ENCODE measurements around the gene HCN2. TPM values are rescaled to one million over a fixed set of nuclear protein-coding genes. Genes with fewer than 3 reads are reported as not detected.
"Not testable (repeated sequence)": the region's sequence is repeated elsewhere in the genome, so short reads cannot be mapped to it uniquely, and the experiment has no call there.

The HCN2 gene
- total RNA-seq, 2 experiments from 2014 or later, result 0.18 TPM

GRCh38 chr19:622666-623065, 33.0 kb downstream of the HCN2 start:
- intact Hi-C loops (cut with micrococcal nuclease), result no loop called here
- TF ChIP-seq CTCF (IDR thresholded peaks at IDR 0.05), result no peak
- ATAC-seq (no peak), DNase-seq (no peak)
- Mint-ChIP-seq H3K27me3 (no peaks in the 10 kb centered on the region), H3K4me3 (no peak overlapping the region), H3K9me3 (no peaks in the 10 kb centered on the region), H3K27ac (no peak overlapping the region), H3K36me3 (ENCODE audit: low read depth) (peaks cover 21% of the 10 kb centered on the region), H3K4me1 (ENCODE audit: low read depth) (peaks cover 2% of the 10 kb centered on the region)
- ChIA-PET CTCF (no interaction called here), POLR2A (interaction anchor here (1.8 kb wide), 1 partner anchor 12 kb away, joined by 4 read pairs; no protein-coding TSS in a partner anchor)

- ChIA-PET CTCF (no interaction called here), POLR2A (no interaction called here)
- ATAC-seq (no peak), DNase-seq (no peak)
- intact Hi-C loops (cut with micrococcal nuclease), result no loop called here
- no peaks in the 10 kb centered on the region for H3K27me3 Mint-ChIP-seq
- no peak for TF ChIP-seq CTCF (IDR thresholded peaks at IDR 0.05)
- H3K27ac Mint-ChIP-seq, result no peak overlapping the region
- H3K9me3 Mint-ChIP-seq, result no peaks in the 10 kb centered on the region
- H3K4me3 Mint-ChIP-seq, result no peak overlapping the region
- H3K4me1 Mint-ChIP-seq (ENCODE audit: low read depth), result peaks cover 2% of the 10 kb centered on the region
- H3K36me3 Mint-ChIP-seq (ENCODE audit: low read depth), result peaks cover 20% of the 10 kb centered on the region
These were observed 33.7 kb downstream of the HCN2 start for GRCh38 chr19:623175-623916.

GRCh38 chr19:623974-624373, 34.3 kb downstream of the HCN2 start:
- Mint-ChIP-seq H3K4me1 (ENCODE audit: low read depth) (peaks cover 4% of the 10 kb centered on the region), H3K9me3 (no peaks in the 10 kb centered on the region), H3K27me3 (no peaks in the 10 kb centered on the region), H3K4me3 (no peak overlapping the region), H3K27ac (no peak overlapping the region), H3K36me3 (ENCODE audit: low read depth) (peaks cover 22% of the 10 kb centered on the region)
- POLR2A ChIA-PET, result no interaction called here
- ATAC-seq (no peak), DNase-seq (no peak)
- intact Hi-C loops (cut with micrococcal nuclease), result no loop called here
- CTCF ChIA-PET, result no interaction called here
- no peak for TF ChIP-seq CTCF (IDR thresholded peaks at IDR 0.05)

GRCh38 chr19:624433-625109, 34.9 kb downstream of the HCN2 start:
- peaks cover 23% of the 10 kb centered on the region for H3K36me3 Mint-ChIP-seq (ENCODE audit: low read depth)
- H3K4me3 Mint-ChIP-seq, result no peak overlapping the region
- TF ChIP-seq CTCF (IDR thresholded peaks at IDR 0.05), result no peak
- DNase-seq, result no peak
- no peaks in the 10 kb centered on the region for H3K27me3 Mint-ChIP-seq
- CTCF ChIA-PET, result interaction anchor here (1.2 kb wide), 1 partner anchor 9 kb away, joined by 3 read pairs; no protein-coding TSS in a partner anchor
- ATAC-seq, result no peak
- H3K9me3 Mint-ChIP-seq, result no peaks in the 10 kb centered on the region
- intact Hi-C loops (cut with micrococcal nuclease), result no loop called here
- POLR2A ChIA-PET, result interaction anchor here (1.4 to 1.6 kb wide), 2 partner anchors 12 to 37 kb away, joined by 4 to 5 read pairs; no protein-coding TSS in a partner anchor
- H3K4me1 Mint-ChIP-seq (ENCODE audit: low read depth), result peaks cover 6% of the 10 kb centered on the region
- no peak overlapping the region for H3K27ac Mint-ChIP-seq

GRCh38 chr19:625257-625656, 35.6 kb downstream of the HCN2 start:
- CTCF ChIA-PET, result interaction anchor here (0.6 to 1.2 kb wide), 3 partner anchors 8 to 254 kb away, joined by 3 read pairs; no protein-coding TSS in a partner anchor
- Mint-ChIP-seq H3K9me3 (no peaks in the 10 kb centered on the region), H3K36me3 (ENCODE audit: low read depth) (peaks cover 24% of the 10 kb centered on the region), H3K27ac (no peak overlapping the region), H3K4me1 (ENCODE audit: low read depth) (peaks cover 8% of the 10 kb centered on the region), H3K27me3 (no peaks in the 10 kb centered on the region), H3K4me3 (no peak overlapping the region)
- POLR2A ChIA-PET, result interaction anchor here (1.4 to 1.6 kb wide), 2 partner anchors 12 to 36 kb away, joined by 4 to 5 read pairs; no protein-coding TSS in a partner anchor
- DNase-seq (no peak), ATAC-seq (no peak)
- TF ChIP-seq CTCF (IDR thresholded peaks at IDR 0.05), result no peak
- intact Hi-C loops (cut with micrococcal nuclease), result no loop called here

- H3K4me3 Mint-ChIP-seq; H3K9me3 Mint-ChIP-seq; DNase-seq; H3K27me3 Mint-ChIP-seq; ATAC-seq; intact Hi-C loops (cut with micrococcal nuclease); H3K27ac Mint-ChIP-seq: not testable (repeated sequence)
- Mint-ChIP-seq H3K4me1 (ENCODE audit: low read depth) (peaks cover 14% of the 10 kb centered on the region), H3K36me3 (ENCODE audit: low read depth) (peaks cover 28% of the 10 kb centered on the region)
- ChIA-PET POLR2A (interaction anchor here (0.6 kb wide), 1 partner anchor 83 kb away, joined by 3 read pairs; no protein-coding TSS in a partner anchor), CTCF (interaction anchor here (1.0 to 2.0 kb wide), 3 partner anchors 42 to 116 kb away, joined by 3 to 6 read pairs (median 4); no protein-coding TSS in a partner anchor)
These were observed 36.9 kb downstream of the HCN2 start for GRCh38 chr19:626566-626965.
